SK-N-SH treated with all-trans-retinoic acid at 6 μM for 48 hours (cell line): ENCODE results near the gene ZNF587.

Experiments
- ATAC-seq: fragments of 200-7000 bp; cut with Tn5 transposase; 3 replicates; pipeline ENCODE4 v1.9.1; 2020; ENCODE audit warnings: mild to moderate bottlenecking, moderate library complexity
- ARNTL ChIP-seq: fragments of 450-650 bp; formaldehyde crosslinking; IDR thresholded peaks from 2 replicates; pipeline ENCODE4 v1.5.0; 2020; ENCODE audit warnings: low read depth, mild to moderate bottlenecking, moderate library complexity, borderline replicate concordance
- BACH2 ChIP-seq: fragments of 250-450 bp; sonication (Bioruptor Pico); IDR thresholded peaks from 2 replicates; pipeline ENCODE4 v1.9.0; 2021; ENCODE audit warnings: mild to moderate bottlenecking, borderline replicate concordance
- CSDC2 ChIP-seq: fragments of 250-450 bp; sonication (Bioruptor Pico); IDR thresholded peaks from 2 replicates; pipeline ENCODE4 v1.5.0; 2020; ENCODE audit warnings: mild to moderate bottlenecking, moderate library complexity
- ESRRG ChIP-seq: fragments of 250-450 bp; sonication (Bioruptor Pico); IDR thresholded peaks from 2 replicates; pipeline ENCODE4 v1.6.1; 2021; ENCODE audit warnings: mild to moderate bottlenecking
- GLIS3 ChIP-seq: fragments of 250-450 bp; sonication (Bioruptor Pico); IDR thresholded peaks from 2 replicates; pipeline ENCODE4 v1.5.0; 2020; ENCODE audit warnings: mild to moderate bottlenecking, moderate library complexity
- ISL1 ChIP-seq: fragments of 250-450 bp; sonication (Bioruptor Pico); IDR thresholded peaks from 2 replicates; pipeline ENCODE4 v2.1.2; 2022; ENCODE audit warnings: mild to moderate bottlenecking, moderate library complexity
- PPARA ChIP-seq: fragments of 250-450 bp; sonication (Bioruptor Pico); IDR thresholded peaks from 2 replicates; pipeline ENCODE4 v1.5.0; 2020; ENCODE audit warnings: mild to moderate bottlenecking, borderline replicate concordance
- RARB ChIP-seq: fragments of 250-450 bp; sonication (Bioruptor Pico); IDR thresholded peaks from 2 replicates; pipeline ENCODE4 v1.8.0; 2021; ENCODE audit warnings: mild to moderate bottlenecking, moderate library complexity
- TCF4 ChIP-seq: fragments of 250-450 bp; sonication (Bioruptor Pico); IDR thresholded peaks from 2 replicates; pipeline ENCODE4 v1.8.0; 2021; ENCODE audit warnings: mild to moderate bottlenecking, moderate library complexity, borderline replicate concordance
- TOX ChIP-seq: fragments of 250-450 bp; sonication (Bioruptor Pico); IDR thresholded peaks from 2 replicates; pipeline ENCODE4 v1.8.0; 2021; ENCODE audit warnings: mild to moderate bottlenecking, moderate library complexity, borderline replicate concordance
- ZC3H10 ChIP-seq: fragments of 250-450 bp; sonication (Bioruptor Pico); IDR thresholded peaks from 2 replicates; pipeline ENCODE4 v1.5.1; 2021; ENCODE audit warnings: mild to moderate bottlenecking, moderate library complexity
- ZFP3 ChIP-seq: fragments of 250-450 bp; sonication (Bioruptor Pico); IDR thresholded peaks from 2 replicates; pipeline ENCODE4 v1.5.0; 2020; ENCODE audit warnings: mild to moderate bottlenecking, moderate library complexity
- ZFP30 ChIP-seq: fragments of 450-650 bp; formaldehyde crosslinking; IDR thresholded peaks from 2 replicates; pipeline ENCODE4 v1.5.0; 2022; ENCODE audit warnings: mild to moderate bottlenecking, moderate library complexity
- ZNF565 ChIP-seq: fragments of 450-650 bp; formaldehyde crosslinking; conservative IDR thresholded peaks from 2 replicates; pipeline ENCODE4 v1.5.0; 2020; ENCODE audit warnings: low read depth, mild to moderate bottlenecking, moderate library complexity
- ZNF70 ChIP-seq: fragments of 450-650 bp; formaldehyde crosslinking; IDR thresholded peaks from 2 replicates; pipeline ENCODE4 v1.5.0; 2020; ENCODE audit warnings: mild to moderate bottlenecking, moderate library complexity
- ZNF8 ChIP-seq: fragments of 450-650 bp; formaldehyde crosslinking; IDR thresholded peaks from 2 replicates; pipeline ENCODE4 v1.5.0; 2020; ENCODE audit warnings: mild to moderate bottlenecking, moderate library complexity
- TF ChIP-seq, protein P1 (sequence below): fragments of 250-450 bp; sonication (Bioruptor Pico); IDR thresholded peaks from 2 replicates; pipeline ENCODE4 v1.8.0; 2021; ENCODE audit warnings: low read depth, mild to moderate bottlenecking, moderate library complexity, borderline replicate concordance
- TF ChIP-seq, protein P2 (sequence below): fragments of 250-450 bp; sonication (Bioruptor Pico); IDR thresholded peaks from 2 replicates; pipeline ENCODE4 v1.5.0; 2020; ENCODE audit warnings: mild to moderate bottlenecking, moderate library complexity
- TF ChIP-seq, protein P3 (sequence below): fragments of 250-450 bp; sonication (Bioruptor Pico); IDR thresholded peaks from 2 replicates; pipeline ENCODE4 v1.8.0; 2020; ENCODE audit warnings: mild to moderate bottlenecking, moderate library complexity, borderline replicate concordance
- TF ChIP-seq, protein P4 (sequence below): fragments of 250-450 bp; sonication (Bioruptor Pico); IDR thresholded peaks from 2 replicates; pipeline ENCODE4 v1.5.1; 2020; ENCODE audit warnings: low read depth, mild to moderate bottlenecking, moderate library complexity
- TF ChIP-seq, protein P5 (sequence below): fragments of 250-450 bp; sonication (Bioruptor Pico); IDR thresholded peaks from 2 replicates; pipeline ENCODE4 v1.5.1; 2021; ENCODE audit warnings: mild to moderate bottlenecking, moderate library complexity

Gene ZNF587

DNA sequence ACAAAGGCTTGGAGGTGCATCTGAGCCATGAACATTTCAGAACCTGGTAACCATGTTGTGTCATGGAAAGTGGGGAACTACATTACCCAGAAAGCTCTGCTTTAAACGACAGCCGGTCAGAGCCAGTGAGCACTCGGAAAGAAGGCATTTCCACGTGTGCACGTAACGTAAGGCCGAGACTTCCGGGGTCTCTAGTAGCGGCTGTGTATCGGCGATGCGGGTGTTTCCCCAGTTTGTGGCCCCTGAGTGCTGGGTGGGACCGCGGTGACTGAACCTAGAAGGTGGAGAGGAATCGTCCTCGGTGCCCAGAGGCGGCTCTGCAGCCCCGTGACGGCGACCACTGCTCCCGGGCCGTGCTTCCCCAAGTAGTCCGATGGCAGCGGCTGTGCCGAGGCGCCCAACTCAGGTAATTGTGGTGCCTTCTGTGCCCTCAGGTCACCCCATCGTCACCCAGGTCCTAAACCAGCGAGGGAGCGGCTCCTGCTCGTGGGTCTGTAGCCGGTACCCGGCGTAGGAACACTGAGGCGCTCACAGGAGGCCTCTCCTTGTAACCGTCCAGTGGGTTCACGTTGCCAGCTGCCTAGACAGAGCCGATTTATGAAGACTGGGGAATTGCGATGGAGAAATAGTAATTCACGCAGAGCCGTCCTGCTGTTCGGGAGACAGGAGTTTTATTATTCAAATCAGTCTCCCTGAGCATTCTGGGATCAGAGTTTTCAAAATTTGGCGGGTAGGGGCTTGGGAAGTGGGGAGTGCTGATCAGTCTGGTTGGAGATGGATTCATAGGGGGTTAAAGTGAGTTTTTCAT is at the start of gene ZNF587:
ZNF587 (plus strand) TSS at position 194 of the 808 bp plus-strand sequence; CDS start at position 374, 180 bp downstream.
- peak; percentile 100 for ATAC-seq
- 0 out of 2 replicates have a peak, but pooled peaks have one; percentile 3 for TF ChIP-seq GLIS3 (CRISPR knock-in tag)

DNA sequence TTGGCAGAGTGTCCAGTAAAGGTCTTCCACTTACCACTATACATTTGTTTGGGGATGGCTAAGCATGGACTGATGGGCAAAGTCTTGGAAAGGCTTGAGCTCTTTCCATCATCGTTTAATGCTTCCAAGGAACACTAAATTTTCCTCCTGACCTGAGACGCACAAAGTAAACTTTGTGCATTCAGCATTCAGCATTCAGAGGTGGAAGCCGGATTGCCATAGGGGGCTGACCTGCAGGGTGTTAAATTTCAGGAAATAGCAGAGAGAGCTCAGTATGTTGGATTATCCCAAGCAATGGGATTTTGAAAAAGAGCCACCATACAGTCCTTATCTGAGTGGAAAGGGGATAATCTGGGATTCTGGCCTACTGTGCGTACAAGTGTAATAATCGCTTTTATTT is 49.0 kb upstream of the ZNF587 start:
- ATAC-seq = no peak

DNA sequence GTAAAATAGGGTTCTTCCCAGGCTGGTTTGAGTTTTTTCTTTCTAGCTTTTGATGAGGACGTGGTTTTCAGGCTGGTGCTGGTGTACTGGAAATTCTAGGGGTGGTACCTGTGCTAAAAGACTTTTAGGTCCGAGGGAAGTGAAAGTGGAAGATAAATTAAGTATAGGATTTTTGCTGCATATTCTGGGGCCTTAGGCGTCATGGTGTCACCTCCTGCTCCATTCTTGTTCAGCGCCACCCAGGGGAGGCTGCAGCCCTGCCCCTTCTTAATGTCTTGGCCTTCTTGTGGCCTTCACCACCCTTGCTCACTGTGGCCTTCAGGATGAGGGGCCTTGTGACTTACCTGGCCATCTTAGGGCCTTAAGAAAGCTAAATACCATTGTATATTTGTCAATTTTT is 47.4 kb upstream of the ZNF587 start:
- no peak for TF ChIP-seq ZFP30 (CRISPR knock-in tag)
- no peak for TF ChIP-seq ESRRG
- no peak for TF ChIP-seq TCF4 (CRISPR knock-in tag)

More for the DNA sequence above, 49.0 kb upstream of the ZNF587 start:
- TF ChIP-seq TOX (CRISPR knock-in tag) (no peak), ZC3H10 (CRISPR knock-in tag) (no peak), PPARA (CRISPR knock-in tag) (no peak), ZFP30 (CRISPR knock-in tag) (no peak), CSDC2 (CRISPR knock-in tag) (no peak), ZNF565 (CRISPR knock-in tag) (no peak), ZNF8 (CRISPR knock-in tag) (no peak), ZFP3 (no peak), ZNF70 (CRISPR knock-in tag) (no peak), ISL1 (no peak), BACH2 (no peak), RARB (CRISPR knock-in tag) (no peak), ARNTL (CRISPR knock-in tag) (no peak)
- TF ChIP-seq, protein P1, sequence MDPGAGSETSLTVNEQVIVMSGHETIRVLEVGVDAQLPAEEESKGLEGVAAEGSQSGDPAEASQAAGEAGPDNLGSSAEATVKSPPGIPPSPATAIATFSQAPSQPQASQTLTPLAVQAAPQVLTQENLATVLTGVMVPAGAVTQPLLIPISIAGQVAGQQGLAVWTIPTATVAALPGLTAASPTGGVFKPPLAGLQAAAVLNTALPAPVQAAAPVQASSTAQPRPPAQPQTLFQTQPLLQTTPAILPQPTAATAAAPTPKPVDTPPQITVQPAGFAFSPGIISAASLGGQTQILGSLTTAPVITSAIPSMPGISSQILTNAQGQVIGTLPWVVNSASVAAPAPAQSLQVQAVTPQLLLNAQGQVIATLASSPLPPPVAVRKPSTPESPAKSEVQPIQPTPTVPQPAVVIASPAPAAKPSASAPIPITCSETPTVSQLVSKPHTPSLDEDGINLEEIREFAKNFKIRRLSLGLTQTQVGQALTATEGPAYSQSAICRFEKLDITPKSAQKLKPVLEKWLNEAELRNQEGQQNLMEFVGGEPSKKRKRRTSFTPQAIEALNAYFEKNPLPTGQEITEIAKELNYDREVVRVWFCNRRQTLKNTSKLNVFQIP = no peak
- TF ChIP-seq, protein P2, sequence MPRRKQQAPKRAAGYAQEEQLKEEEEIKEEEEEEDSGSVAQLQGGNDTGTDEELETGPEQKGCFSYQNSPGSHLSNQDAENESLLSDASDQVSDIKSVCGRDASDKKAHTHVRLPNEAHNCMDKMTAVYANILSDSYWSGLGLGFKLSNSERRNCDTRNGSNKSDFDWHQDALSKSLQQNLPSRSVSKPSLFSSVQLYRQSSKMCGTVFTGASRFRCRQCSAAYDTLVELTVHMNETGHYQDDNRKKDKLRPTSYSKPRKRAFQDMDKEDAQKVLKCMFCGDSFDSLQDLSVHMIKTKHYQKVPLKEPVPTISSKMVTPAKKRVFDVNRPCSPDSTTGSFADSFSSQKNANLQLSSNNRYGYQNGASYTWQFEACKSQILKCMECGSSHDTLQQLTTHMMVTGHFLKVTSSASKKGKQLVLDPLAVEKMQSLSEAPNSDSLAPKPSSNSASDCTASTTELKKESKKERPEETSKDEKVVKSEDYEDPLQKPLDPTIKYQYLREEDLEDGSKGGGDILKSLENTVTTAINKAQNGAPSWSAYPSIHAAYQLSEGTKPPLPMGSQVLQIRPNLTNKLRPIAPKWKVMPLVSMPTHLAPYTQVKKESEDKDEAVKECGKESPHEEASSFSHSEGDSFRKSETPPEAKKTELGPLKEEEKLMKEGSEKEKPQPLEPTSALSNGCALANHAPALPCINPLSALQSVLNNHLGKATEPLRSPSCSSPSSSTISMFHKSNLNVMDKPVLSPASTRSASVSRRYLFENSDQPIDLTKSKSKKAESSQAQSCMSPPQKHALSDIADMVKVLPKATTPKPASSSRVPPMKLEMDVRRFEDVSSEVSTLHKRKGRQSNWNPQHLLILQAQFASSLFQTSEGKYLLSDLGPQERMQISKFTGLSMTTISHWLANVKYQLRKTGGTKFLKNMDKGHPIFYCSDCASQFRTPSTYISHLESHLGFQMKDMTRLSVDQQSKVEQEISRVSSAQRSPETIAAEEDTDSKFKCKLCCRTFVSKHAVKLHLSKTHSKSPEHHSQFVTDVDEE (CRISPR knock-in tag) = no peak
- TF ChIP-seq, protein P3, sequence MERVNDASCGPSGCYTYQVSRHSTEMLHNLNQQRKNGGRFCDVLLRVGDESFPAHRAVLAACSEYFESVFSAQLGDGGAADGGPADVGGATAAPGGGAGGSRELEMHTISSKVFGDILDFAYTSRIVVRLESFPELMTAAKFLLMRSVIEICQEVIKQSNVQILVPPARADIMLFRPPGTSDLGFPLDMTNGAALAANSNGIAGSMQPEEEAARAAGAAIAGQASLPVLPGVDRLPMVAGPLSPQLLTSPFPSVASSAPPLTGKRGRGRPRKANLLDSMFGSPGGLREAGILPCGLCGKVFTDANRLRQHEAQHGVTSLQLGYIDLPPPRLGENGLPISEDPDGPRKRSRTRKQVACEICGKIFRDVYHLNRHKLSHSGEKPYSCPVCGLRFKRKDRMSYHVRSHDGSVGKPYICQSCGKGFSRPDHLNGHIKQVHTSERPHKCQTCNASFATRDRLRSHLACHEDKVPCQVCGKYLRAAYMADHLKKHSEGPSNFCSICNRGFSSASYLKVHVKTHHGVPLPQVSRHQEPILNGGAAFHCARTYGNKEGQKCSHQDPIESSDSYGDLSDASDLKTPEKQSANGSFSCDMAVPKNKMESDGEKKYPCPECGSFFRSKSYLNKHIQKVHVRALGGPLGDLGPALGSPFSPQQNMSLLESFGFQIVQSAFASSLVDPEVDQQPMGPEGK (CRISPR knock-in tag) = no peak
- TF ChIP-seq, protein P4, sequence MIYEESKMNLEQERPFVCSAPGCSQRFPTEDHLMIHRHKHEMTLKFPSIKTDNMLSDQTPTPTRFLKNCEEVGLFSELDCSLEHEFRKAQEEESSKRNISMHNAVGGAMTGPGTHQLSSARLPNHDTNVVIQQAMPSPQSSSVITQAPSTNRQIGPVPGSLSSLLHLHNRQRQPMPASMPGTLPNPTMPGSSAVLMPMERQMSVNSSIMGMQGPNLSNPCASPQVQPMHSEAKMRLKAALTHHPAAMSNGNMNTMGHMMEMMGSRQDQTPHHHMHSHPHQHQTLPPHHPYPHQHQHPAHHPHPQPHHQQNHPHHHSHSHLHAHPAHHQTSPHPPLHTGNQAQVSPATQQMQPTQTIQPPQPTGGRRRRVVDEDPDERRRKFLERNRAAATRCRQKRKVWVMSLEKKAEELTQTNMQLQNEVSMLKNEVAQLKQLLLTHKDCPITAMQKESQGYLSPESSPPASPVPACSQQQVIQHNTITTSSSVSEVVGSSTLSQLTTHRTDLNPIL (CRISPR knock-in tag) = no peak
- TF ChIP-seq, protein P5, sequence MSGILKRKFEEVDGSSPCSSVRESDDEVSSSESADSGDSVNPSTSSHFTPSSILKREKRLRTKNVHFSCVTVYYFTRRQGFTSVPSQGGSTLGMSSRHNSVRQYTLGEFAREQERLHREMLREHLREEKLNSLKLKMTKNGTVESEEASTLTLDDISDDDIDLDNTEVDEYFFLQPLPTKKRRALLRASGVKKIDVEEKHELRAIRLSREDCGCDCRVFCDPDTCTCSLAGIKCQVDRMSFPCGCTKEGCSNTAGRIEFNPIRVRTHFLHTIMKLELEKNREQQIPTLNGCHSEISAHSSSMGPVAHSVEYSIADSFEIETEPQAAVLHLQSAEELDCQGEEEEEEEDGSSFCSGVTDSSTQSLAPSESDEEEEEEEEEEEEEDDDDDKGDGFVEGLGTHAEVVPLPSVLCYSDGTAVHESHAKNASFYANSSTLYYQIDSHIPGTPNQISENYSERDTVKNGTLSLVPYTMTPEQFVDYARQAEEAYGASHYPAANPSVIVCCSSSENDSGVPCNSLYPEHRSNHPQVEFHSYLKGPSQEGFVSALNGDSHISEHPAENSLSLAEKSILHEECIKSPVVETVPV = no peak
- TF ChIP-seq, all 23 proteins: peak for 0

More for the DNA sequence above, 47.4 kb upstream of the ZNF587 start:
- no peak for ATAC-seq
